ENCODE measurements around the gene SLC9A9. TPM values are rescaled to one million over a fixed set of nuclear protein-coding genes. Genes with fewer than 3 reads are reported as not detected.

SLC9A9 gene
- polyA plus RNA-seq, 1 of the 3 experiments (the other 2 are of a cell fraction), result 0.05 TPM

DNA sequence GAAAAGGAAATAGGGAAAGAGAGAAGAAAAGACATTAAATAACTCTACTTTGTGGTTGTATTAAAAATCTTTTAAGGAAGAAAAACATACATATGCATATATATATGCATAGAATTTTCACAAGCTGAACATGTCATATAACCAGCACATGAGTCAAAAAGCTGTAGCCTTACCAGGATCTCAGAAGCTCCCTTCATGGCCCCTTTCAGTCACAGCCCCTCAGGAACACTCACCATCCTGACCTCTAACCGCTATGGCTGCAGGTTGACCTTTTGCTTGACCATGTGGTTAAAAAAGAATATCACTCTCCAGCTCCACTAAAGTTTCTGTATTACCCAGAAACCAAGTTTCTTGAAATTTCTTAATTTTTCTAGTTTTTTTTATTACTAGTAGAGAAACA lies 625.3 kb downstream of the SLC9A9 start:
- Histone ChIP-seq H3F3A (replicated peaks; ENCODE audit: insufficient read depth) (no peaks in the 10 kb centered on the region), H3K9ac (no peak overlapping the region), H3K9me3 (no peaks in the 10 kb centered on the region), H3K36me3 (replicated peaks in 1 of 2; ENCODE audit: control insufficient read depth in 1 of 2, insufficient read depth in 2 of 2, low read length in 1 of 2) (no peaks in the 10 kb centered on the region), H4K20me1 (ENCODE audit: insufficient read depth) (no peaks in the 10 kb centered on the region), H3K4me3 (ENCODE audit: low read depth in 2 of 2, low read length in 1 of 2) (no peak overlapping the region), H3K4me1 (ENCODE audit: control insufficient read depth in 1 of 2, insufficient read depth in 2 of 2, low read depth in 1 of 2, low read length in 1 of 2) (no peaks in the 10 kb centered on the region), H3K27me3 (ENCODE audit: insufficient read depth) (no peaks in the 10 kb centered on the region), H3K27ac (ENCODE audit: low read depth in 2 of 2, low read length in 1 of 2) (no peak overlapping the region), H3K9me2 (no peaks in the 10 kb centered on the region), H2AFZ (ENCODE audit: low read depth) (no peak overlapping the region), H3K4me2 (no peak overlapping the region), H3K79me2 (ENCODE audit: insufficient read depth) (no peaks in the 10 kb centered on the region)
- 25% methylated on average over 1 of the region's 1 CpG for WGBS (ENCODE audit: low lambda C conversion rate)
- POLR2A ChIA-PET, result no interaction called here
- DNase-seq, result no peak
- no peak for TF ChIP-seq EP300 (IDR thresholded peaks at IDR 0.05; ENCODE audit: borderline replicate concordance in 1 of 2, low read depth in 1 of 2, low read length in 1 of 2)
- TF ChIP-seq NRF1 (IDR thresholded peaks at IDR 0.05; ENCODE audit: low read depth, low read length), result no peak
- no peak for TF ChIP-seq ELF1 (IDR thresholded peaks at IDR 0.05)
- no peak for TF ChIP-seq POLR2AphosphoS5 (IDR thresholded peaks at IDR 0.05; ENCODE audit: low read depth, low read length)
- TF ChIP-seq, protein P1, sequence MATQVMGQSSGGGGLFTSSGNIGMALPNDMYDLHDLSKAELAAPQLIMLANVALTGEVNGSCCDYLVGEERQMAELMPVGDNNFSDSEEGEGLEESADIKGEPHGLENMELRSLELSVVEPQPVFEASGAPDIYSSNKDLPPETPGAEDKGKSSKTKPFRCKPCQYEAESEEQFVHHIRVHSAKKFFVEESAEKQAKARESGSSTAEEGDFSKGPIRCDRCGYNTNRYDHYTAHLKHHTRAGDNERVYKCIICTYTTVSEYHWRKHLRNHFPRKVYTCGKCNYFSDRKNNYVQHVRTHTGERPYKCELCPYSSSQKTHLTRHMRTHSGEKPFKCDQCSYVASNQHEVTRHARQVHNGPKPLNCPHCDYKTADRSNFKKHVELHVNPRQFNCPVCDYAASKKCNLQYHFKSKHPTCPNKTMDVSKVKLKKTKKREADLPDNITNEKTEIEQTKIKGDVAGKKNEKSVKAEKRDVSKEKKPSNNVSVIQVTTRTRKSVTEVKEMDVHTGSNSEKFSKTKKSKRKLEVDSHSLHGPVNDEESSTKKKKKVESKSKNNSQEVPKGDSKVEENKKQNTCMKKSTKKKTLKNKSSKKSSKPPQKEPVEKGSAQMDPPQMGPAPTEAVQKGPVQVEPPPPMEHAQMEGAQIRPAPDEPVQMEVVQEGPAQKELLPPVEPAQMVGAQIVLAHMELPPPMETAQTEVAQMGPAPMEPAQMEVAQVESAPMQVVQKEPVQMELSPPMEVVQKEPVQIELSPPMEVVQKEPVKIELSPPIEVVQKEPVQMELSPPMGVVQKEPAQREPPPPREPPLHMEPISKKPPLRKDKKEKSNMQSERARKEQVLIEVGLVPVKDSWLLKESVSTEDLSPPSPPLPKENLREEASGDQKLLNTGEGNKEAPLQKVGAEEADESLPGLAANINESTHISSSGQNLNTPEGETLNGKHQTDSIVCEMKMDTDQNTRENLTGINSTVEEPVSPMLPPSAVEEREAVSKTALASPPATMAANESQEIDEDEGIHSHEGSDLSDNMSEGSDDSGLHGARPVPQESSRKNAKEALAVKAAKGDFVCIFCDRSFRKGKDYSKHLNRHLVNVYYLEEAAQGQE (IDR thresholded peaks at IDR 0.05; ENCODE audit: low read depth, low read length), result no peak
- no peak for TF ChIP-seq SIN3A (IDR thresholded peaks at IDR 0.05; ENCODE audit: borderline replicate concordance, low read depth, low read length)
- TF ChIP-seq, protein P2, sequence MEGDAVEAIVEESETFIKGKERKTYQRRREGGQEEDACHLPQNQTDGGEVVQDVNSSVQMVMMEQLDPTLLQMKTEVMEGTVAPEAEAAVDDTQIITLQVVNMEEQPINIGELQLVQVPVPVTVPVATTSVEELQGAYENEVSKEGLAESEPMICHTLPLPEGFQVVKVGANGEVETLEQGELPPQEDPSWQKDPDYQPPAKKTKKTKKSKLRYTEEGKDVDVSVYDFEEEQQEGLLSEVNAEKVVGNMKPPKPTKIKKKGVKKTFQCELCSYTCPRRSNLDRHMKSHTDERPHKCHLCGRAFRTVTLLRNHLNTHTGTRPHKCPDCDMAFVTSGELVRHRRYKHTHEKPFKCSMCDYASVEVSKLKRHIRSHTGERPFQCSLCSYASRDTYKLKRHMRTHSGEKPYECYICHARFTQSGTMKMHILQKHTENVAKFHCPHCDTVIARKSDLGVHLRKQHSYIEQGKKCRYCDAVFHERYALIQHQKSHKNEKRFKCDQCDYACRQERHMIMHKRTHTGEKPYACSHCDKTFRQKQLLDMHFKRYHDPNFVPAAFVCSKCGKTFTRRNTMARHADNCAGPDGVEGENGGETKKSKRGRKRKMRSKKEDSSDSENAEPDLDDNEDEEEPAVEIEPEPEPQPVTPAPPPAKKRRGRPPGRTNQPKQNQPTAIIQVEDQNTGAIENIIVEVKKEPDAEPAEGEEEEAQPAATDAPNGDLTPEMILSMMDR (IDR thresholded peaks at IDR 0.05), result no peak
- TF ChIP-seq, protein P3, sequence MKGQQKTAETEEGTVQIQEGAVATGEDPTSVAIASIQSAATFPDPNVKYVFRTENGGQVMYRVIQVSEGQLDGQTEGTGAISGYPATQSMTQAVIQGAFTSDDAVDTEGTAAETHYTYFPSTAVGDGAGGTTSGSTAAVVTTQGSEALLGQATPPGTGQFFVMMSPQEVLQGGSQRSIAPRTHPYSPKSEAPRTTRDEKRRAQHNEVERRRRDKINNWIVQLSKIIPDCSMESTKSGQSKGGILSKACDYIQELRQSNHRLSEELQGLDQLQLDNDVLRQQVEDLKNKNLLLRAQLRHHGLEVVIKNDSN (IDR thresholded peaks at IDR 0.05; ENCODE audit: borderline replicate concordance, low read depth), result no peak
- TF ChIP-seq MXI1 (IDR thresholded peaks at IDR 0.05; ENCODE audit: low read depth, low read length), result no peak
- TF ChIP-seq, protein P4, sequence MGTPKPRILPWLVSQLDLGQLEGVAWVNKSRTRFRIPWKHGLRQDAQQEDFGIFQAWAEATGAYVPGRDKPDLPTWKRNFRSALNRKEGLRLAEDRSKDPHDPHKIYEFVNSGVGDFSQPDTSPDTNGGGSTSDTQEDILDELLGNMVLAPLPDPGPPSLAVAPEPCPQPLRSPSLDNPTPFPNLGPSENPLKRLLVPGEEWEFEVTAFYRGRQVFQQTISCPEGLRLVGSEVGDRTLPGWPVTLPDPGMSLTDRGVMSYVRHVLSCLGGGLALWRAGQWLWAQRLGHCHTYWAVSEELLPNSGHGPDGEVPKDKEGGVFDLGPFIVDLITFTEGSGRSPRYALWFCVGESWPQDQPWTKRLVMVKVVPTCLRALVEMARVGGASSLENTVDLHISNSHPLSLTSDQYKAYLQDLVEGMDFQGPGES (IDR thresholded peaks at IDR 0.05; ENCODE audit: low read depth, low read length), result no peak
- TF ChIP-seq, protein P5, sequence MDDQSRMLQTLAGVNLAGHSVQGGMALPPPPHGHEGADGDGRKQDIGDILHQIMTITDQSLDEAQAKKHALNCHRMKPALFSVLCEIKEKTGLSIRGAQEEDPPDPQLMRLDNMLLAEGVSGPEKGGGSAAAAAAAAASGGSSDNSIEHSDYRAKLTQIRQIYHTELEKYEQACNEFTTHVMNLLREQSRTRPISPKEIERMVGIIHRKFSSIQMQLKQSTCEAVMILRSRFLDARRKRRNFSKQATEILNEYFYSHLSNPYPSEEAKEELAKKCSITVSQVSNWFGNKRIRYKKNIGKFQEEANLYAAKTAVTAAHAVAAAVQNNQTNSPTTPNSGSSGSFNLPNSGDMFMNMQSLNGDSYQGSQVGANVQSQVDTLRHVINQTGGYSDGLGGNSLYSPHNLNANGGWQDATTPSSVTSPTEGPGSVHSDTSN (IDR thresholded peaks at IDR 0.05), result no peak
- no peak for TF ChIP-seq JUND (IDR thresholded peaks at IDR 0.05)
- no peak for TF ChIP-seq FOXM1 (IDR thresholded peaks at IDR 0.05; ENCODE audit: low read depth)
- TF ChIP-seq RXRA (IDR thresholded peaks at IDR 0.05; ENCODE audit: borderline replicate concordance, low read depth), result no peak
- TF ChIP-seq, protein P6, sequence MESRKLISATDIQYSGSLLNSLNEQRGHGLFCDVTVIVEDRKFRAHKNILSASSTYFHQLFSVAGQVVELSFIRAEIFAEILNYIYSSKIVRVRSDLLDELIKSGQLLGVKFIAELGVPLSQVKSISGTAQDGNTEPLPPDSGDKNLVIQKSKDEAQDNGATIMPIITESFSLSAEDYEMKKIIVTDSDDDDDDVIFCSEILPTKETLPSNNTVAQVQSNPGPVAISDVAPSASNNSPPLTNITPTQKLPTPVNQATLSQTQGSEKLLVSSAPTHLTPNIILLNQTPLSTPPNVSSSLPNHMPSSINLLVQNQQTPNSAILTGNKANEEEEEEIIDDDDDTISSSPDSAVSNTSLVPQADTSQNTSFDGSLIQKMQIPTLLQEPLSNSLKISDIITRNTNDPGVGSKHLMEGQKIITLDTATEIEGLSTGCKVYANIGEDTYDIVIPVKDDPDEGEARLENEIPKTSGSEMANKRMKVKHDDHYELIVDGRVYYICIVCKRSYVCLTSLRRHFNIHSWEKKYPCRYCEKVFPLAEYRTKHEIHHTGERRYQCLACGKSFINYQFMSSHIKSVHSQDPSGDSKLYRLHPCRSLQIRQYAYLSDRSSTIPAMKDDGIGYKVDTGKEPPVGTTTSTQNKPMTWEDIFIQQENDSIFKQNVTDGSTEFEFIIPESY (IDR thresholded peaks at IDR 0.05; ENCODE audit: borderline replicate concordance, low read depth), result no peak
- TF ChIP-seq, protein P7, sequence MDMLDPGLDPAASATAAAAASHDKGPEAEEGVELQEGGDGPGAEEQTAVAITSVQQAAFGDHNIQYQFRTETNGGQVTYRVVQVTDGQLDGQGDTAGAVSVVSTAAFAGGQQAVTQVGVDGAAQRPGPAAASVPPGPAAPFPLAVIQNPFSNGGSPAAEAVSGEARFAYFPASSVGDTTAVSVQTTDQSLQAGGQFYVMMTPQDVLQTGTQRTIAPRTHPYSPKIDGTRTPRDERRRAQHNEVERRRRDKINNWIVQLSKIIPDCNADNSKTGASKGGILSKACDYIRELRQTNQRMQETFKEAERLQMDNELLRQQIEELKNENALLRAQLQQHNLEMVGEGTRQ (IDR thresholded peaks at IDR 0.05; ENCODE audit: borderline replicate concordance, low read depth, low read length), result no peak
- TF ChIP-seq TAF1 (IDR thresholded peaks at IDR 0.05; ENCODE audit: borderline replicate concordance, low read depth, low read length), result no peak
- TF ChIP-seq RCOR1 (IDR thresholded peaks at IDR 0.05; ENCODE audit: low read length), result no peak
- CTCF ChIA-PET, result interaction anchor here (0.8 kb wide), 1 partner anchor 16 kb away, joined by 3 read pairs; no protein-coding TSS in a partner anchor

All from SK-N-SH (cell line).